ENCODE results near the gene HMGN4.
"Not testable (repeated sequence)": the region's sequence is repeated elsewhere in the genome, so short reads cannot be mapped to it uniquely, and the experiment has no call there.

The HMGN4 gene

DNA sequence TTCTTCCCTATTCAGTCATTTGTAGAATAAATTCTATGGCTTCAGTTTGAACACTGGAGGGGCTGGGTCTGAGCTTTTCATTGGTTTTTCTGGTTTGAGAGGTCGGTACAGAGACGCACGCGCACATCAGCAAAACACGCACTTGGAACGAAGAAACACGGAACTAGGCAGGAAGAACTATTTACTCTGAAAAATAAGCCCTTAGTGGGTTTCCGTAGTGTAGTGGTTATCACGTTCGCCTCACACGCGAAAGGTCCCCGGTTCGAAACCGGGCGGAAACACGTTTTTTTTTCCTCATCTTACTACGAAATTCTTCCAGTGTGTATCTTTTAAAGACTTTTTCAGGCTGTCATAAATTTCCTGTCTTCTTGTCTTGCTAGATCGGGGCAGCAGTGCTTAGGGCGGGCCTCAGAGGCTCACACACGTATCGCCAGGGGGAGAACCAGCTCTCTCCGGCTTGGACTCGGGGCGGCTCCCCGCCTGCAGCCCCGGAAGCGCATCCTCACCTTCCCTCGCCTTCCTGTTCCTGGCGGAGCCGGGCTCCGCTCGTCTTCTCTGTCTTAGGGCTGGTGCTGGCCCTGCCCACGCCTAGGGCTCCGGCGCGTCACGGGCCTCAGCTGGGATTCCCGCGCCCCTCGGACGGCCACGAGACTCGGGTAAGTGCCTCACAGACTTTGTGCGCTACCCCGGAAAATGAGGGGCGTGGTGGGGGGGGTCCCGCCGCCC is at the start of gene HMGN4:
Gene HMGN4, plus strand, starts transcription at position 521 of the 726 bp plus-strand sequence. CDS start 6,841 bp downstream, outside the sequence.
- DNase-seq = peak; percentile 88

GRCh38 chr6:26489996-26490964 is 47.9 kb upstream of the HMGN4 start:
- DNase-seq = no peak

DNA sequence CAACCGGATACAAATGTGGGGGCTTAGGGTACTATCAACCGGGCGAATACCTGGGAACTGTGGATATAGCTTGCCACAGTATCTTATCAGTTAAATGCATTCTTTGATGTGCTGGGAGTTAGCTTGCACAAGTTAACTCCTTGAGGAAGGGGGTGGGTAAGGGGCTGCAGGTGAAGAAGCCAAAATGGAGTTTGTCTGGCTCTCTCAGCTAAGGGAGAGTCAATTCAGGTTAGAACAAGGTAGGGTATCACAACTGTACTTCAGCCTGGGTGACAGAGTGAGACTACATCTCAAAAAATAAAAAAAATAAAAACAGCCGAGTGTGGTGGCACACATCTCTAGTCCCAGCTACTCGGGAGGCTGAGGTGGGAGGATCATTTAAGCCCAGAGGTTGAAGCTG is 46.6 kb upstream of the HMGN4 start:
- no peak for DNase-seq

- DNase-seq = no peak
Measured at GRCh38 chr6:26493258-26493657, 44.9 kb upstream of the HMGN4 start.

GRCh38 chr6:26494117-26494516 is 44.0 kb upstream of the HMGN4 start:
- DNase-seq = no peak

DNA sequence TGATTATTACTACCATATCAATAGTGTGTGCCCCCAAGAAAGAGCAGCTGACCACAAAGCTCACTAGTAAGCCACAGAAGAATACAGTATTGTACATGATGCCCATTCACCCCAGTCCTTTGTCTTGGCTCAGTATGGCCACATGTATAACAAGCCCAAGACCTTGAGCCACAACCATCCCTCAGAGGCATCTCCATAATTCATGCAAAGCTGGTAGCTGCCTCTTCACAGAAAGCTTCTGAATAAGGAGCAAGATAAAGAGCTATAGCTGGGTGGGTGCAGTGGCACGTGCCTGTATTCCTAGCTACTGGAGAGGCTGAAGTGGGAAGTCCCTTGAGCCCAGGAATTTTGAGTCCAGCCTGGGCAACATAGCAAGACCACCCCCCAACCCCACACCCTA is 42.9 kb upstream of the HMGN4 start:
- no peak for DNase-seq

GRCh38 chr6:26497610-26498009 is 40.6 kb upstream of the HMGN4 start:
- DNase-seq = no peak

DNA sequence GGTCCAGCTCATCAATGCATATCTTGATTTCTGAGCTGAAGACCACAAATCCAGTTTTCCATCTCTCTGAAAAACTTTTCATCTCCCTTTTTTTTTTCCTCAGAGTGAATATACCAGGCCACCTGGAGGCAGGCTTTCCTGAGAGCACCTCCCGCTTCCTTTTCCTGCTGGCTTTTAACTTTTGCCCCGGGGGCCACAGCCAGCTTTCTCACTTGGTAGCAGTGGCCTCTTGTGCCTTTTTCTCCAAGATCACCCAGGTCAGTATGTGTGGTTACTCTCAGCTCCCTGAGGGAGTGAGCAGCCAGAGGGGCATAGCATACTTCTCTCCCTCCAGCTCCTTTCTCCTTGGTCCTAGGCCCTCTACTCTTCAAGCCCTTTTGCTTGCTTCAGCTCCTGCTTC is 38.1 kb upstream of the HMGN4 start, which contains the start of gene BTN1A1:
Gene BTN1A1, plus strand, starts transcription at position 202 of the 400 bp plus-strand sequence. CDS start 984 bp downstream, outside the sequence.
- DNase-seq = no peak

DNA sequence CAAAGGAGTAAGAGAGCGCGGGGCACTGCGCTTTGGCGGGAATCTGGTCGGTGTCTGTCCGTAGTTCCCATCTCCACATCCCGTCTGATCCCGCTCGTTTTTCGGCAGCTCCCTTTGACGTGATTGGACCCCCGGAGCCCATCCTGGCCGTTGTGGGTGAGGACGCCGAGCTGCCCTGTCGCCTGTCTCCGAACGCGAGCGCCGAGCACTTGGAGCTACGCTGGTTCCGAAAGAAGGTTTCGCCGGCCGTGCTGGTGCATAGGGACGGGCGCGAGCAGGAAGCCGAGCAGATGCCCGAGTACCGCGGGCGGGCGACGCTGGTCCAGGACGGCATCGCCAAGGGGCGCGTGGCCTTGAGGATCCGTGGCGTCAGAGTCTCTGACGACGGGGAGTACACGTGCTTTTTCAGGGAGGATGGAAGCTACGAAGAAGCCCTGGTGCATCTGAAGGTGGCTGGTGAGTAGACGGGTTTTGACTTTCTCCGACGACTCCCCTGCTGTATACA is 36.6 kb upstream of the HMGN4 start:
- no peak for DNase-seq

- DNase-seq = no peak
Measured at GRCh38 chr6:26502165-26502564, 36.0 kb upstream of the HMGN4 start.

GRCh38 chr6:26502626-26503025 is 35.5 kb upstream of the HMGN4 start:
- no peak for DNase-seq

DNA sequence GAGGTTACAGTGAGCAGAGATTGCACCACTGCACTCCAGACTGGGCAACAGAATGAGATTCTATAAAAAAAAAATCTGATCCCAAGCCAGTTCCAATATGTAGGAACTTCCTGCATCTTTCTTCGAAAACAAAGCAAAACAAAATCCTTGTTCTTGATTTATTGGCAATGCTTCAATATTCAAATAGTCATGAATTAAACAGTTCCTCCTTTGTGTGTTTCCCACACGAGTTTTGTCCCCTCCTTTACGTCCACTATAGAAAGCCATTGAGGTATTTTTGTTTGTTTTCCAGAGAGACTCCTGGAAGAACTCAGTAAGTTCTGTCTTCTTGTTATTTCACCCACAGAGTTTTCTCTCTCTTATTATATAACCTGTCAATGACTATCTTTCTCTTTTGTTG is 30.5 kb upstream of the HMGN4 start:
- no peak for DNase-seq

DNA sequence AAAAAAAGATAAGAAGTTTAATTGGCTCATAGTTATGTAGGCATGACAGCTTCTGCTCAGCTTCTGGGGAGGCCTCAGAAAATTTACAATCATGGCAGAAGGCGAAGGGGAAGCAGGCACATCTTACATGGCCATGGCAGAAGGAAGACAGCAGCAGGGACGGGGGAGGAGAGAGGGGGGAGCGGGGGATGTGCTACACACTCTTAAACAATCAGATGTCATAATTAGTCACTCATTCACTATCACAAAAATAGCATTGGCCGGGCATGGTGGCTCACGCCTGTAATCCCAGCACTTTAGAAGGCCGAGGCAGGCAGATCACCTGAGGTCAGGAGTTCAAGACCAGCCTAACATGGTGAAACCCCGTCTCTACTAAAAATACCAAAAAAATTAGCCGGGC is 27.1 kb upstream of the HMGN4 start:
- not testable (repeated sequence) for DNase-seq

GRCh38 chr6:26514984-26515383 is 23.2 kb upstream of the HMGN4 start:
- DNase-seq = no peak

DNA sequence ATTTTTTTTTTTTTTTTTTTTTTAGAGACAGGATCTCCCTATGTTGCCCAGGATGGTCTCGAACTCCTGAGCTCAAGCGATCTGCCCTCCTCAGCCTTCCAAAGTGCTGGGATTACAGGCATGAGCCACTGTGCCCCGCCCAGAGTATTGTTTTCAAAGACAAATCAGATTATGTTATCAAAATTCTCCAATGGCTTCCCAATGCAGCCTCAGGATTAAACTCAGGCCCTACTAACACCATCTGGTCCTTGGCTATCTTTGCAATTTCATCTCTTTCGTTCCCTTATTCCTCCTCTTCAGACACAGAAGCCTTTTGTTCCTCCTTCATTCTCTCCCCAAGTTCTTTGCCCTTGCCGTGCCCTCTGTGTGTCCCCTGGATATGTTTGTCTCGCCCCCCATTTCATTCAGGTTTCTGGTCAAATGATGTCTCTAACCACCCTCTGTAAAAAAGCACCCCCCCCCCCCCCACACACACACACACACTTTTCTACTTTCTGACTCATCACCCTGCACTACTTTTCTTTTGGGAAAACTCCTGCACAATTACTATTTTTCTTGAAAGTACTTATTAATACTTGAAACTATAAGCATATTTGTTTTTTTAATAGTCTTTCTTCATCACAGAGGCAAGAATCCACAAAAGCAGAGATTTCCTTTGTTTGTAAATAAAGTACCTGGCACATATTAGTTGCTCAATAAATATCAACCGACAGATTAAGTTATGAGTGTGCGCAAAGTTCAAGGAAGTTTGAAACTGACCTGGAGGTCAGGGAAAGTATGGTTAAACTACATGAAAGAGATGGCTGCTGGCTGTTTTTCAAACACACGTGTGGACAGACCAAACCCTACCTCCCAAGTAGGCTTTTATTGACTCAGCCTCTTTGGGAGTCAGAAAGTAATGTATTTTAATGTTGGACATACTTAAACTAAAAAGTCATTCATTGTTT is 21.4 kb upstream of the HMGN4 start:
- no peak for DNase-seq

DNA sequence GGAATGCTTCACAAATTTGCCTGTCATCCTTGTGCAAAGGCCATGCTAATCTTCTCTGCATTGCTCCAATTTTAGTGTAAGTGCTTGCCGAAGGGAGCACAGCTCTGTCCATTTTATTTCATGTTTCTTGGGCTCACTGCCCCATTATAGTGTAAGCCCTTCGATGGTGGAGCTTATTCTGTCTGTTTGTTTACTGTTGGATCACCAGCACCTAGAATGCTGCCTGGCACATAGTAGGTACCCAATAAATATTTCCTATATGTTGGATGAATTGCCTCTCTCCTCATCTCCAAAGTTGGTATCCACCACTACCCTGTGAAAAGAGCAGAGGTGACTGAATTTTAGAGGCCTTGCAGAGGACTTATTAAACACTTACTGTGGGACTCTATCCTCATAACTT is 18.8 kb upstream of the HMGN4 start:
- no peak for DNase-seq

DNA sequence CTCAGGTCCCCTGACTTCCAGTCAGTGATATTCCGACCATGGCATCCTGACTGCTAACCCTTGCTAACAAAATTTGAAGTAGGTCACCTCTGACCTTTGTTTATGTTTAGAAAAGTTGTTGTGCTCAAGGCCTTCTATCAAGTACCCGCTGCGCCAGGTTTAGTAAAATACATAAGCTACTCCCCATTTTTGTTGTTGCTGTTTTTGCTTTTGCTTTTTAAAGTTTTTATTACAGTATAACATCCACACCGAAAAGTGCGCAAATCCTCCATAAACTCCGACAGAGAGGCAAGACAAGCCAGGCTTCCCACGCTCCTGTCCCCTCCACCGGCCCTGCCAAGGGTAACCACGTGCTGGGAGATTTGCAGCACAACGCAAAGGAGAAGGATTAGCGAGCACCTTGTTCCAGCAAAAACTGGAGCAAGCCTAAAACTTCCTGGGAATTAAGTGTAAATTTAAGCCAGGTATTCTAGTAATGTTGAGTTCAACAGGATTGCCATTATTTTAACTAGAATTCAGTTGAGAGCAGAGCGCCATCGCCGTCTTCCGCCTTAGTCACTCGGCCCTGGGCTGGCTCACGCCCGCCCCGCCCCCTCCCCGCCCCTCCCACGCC is 17.8 kb upstream of the HMGN4 start:
- DNase-seq = peak; percentile 72

GRCh38 chr6:26520850-26521599 is 17.1 kb upstream of the HMGN4 start:
- peak; percentile 72 for DNase-seq

DNA sequence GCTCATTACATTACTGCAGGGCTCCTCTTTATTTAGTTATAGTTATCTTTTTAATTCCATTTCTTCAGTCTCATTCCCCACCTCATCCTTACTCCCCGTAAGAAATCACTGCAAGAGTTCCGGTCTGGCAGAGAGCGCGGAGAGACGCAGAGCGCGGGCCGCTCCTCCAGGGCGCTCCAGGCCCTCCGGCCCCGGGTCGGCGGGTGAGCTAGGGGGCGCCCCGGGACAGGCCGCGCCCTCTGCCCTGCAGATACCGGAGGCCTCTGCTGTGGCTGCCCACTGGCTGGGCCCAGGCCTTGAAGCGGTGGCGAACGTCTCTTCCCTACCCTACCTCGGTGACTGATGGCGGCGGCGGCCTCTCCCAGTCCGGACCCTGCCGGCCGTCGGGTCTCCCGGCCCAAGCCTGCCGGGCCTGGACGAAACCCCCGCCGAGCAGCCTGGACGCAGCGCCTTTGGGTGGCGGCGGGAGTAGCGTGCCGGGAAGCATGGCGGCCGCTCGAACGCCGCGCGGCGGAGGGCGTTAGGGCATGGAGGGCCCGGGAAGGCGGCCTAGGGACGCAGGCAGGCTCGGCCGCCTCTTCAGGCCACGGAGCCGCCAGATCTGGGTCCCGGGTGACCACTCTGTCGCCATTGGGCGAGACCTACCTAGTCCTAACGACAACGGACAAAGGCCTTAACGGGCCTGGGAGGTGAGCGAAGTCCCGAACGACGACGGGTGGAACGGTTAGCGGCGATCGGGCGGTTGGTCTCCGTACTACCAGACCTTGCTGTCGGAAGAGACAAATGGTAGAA is 16.4 kb upstream of the HMGN4 start:
- peak; percentile 67 for DNase-seq

DNA sequence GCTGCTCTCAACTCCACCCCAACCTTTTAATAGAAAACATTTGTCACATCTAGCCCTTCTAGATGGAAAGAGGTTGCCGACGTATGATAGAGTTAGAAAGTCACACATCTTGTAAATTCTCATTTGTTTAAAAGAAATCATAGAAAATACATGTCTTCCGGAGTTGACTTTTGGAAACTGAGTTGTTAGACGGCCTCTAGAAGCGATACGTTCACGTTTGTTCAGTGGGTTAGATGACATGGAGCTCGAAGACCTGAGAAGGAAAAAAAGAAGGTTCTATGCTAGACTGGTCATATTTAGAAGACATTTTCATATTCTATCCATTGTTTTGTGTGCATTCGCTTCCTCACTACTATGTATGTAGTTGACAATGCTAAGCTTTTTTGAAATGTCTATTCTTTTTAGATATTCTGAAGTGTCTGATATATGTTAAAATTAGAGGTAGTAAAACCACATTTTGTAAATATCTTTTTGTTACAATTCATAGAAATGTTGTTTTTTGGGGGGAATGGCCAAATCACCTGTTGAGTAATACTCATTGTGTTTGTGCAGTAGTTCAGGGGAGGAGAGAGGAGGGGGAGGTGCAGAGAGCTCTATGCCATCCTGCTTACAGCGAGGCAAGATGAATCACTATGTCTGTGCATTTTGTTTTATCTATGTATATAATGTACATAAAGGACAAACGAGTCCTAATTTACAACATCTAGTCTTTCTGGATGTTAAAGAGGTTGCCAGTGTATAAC is 15.5 kb upstream of the HMGN4 start:
- DNase-seq = not testable (repeated sequence)

Data from NCI-H1092 treated with DMSO at 0.1 percent for 48 hours (cell line).